Mesangial cell (primary cell): ENCODE results near the gene CRX. TPM values are rescaled to one million over a fixed set of nuclear protein-coding genes. Genes with fewer than 3 reads are reported as not detected.

Source experiments
- total RNA-seq: library from RNA; depleted of rRNA; stranded (reverse); fragments of >200 nt; gene quantifications from 2 replicates; pipeline ENCODE4 v1.2.3, GENCODE V29; 2015

Gene CRX
- not detected in 2 replicates for total RNA-seq

DNA sequence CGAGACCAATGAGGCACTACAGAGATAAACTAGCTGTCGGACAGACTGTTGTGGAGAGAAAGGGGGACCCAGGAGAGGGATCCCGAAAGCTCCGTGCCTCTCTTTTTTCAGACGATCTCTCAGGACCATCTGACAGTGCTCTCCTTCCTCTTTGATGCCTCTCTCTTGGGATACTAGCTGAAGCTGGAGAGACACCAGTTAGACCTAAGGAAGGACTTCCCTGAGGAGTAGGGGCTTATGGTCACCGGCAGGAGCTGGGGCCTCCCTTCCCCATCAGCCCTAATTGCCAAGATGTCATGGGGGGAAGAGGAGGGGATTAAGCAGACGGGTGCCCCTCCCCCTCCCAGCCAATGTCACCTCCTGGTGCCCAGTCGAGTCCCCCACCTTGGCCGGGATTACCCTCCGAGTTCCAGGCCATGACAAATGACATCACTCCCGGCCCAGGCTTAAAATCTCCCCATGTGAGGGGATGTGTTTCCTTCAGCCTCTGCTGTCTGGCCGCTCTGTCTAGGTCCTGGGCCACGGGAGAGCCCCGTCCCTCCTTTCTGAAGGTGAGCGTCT is at the start of gene CRX:
TSS of gene CRX (plus strand) at position 478 of the 561 bp plus-strand sequence. CDS start 12,507 bp downstream, outside the sequence.

GRCh38 chr19:47778049-47778953 is 43.4 kb upstream of the CRX start, which contains the start of gene SELENOW:
TSS of gene SELENOW (plus strand) at chr19:47778703. CDS start at chr19:47778786, 83 bp downstream.

DNA sequence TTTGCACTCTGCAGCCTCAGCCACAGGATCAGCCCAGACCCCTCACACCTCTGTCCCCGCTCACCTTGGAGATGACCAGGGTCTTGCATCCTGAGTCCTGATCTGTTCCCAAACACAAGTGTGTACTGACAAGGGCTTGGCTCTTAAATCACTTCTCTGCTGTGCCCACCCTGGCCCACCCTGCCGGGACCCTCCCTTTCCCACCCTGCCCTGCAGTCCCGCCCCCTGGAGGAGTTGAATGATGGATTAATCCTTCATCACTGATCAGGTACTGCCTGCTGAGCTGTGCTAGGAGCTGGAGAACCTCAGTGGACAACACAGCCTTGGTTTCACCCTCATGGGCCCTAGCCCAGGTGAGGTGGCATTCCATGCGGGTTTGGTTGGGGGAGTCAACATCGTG is 17.3 kb upstream of the CRX start, which contains the start of gene TPRX1:
TSS of gene TPRX1 (minus strand) at position 101 of the 400 bp plus-strand sequence. CDS start at position 89, 12 bp downstream.

GRCh38 chr19:47858646-47859285 is 37.0 kb downstream of the CRX start, which contains the start of gene TPRX2:
TSS of gene TPRX2 (plus strand) at chr19:47859235. CDS start at chr19:47859247, 12 bp downstream.

GRCh38 chr19:47886010-47886559 is 64.3 kb downstream of the CRX start, which contains the start of gene SULT2A1:
TSS of gene SULT2A1 (minus strand) at chr19:47886315. CDS start at chr19:47886257, 58 bp downstream.

Other genes starting within 250 kb of the CRX start
- gene ZNF541, start 248.8 kb upstream of the CRX start, total RNA-seq = 0.13 TPM in 1 of 2 replicates, not detected in the other
- 6.1 and 6.4 TPM in 2 replicates for gene BICRA, start 212.8 kb upstream of the CRX start, total RNA-seq
- gene EHD2, start 108.5 kb upstream of the CRX start, total RNA-seq = 125 and 161 TPM in 2 replicates
- gene NOP53, start 76.4 kb upstream of the CRX start, total RNA-seq = 112 and 234 TPM in 2 replicates
- gene SELENOW, start 43.2 kb upstream of the CRX start, total RNA-seq = 227 and 272 TPM in 2 replicates
- not detected in 2 replicates for gene TPRX1, start 17.4 kb upstream of the CRX start, total RNA-seq
- gene TPRX2, start 37.3 kb downstream of the CRX start, total RNA-seq = not detected in 2 replicates
- not detected in 2 replicates for gene SULT2A1, start 64.4 kb downstream of the CRX start, total RNA-seq
- not detected in 2 replicates for gene BSPH1, start 170.2 kb downstream of the CRX start, total RNA-seq
- not detected in 2 replicates for gene ELSPBP1, start 172.7 kb downstream of the CRX start, total RNA-seq
- not detected in 2 replicates for gene CABP5, start 222.1 kb downstream of the CRX start, total RNA-seq